Fibroblast of pulmonary artery (primary cell): Measurements from ENCODE around the gene URB2.
A peak's percentile ranks its signal among the peaks of the same experiment; 100 is the strongest.

ENCODE experiments used
- DNase-seq: peaks from one replicate; pipeline ENCODE4 v3.0.0-alpha.2; 2010; ENCODE audit warnings: low read depth
- H3K4me3 ChIP-seq: replicated peaks from 2 replicates; pipeline ENCODE4 v1.5.1; 2011; ENCODE audit warnings: low read depth, mild to moderate bottlenecking, control low read depth, low read length, moderate library complexity
- TF ChIP-seq, protein P1 (sequence below): IDR thresholded peaks from 2 replicates; pipeline ENCODE4 v1.5.1; 2011; ENCODE audit warnings: mild to moderate bottlenecking, control low read depth, low read length, inconsistent platforms; ENCODE audit errors: missing control alignments

URB2 gene

DNA sequence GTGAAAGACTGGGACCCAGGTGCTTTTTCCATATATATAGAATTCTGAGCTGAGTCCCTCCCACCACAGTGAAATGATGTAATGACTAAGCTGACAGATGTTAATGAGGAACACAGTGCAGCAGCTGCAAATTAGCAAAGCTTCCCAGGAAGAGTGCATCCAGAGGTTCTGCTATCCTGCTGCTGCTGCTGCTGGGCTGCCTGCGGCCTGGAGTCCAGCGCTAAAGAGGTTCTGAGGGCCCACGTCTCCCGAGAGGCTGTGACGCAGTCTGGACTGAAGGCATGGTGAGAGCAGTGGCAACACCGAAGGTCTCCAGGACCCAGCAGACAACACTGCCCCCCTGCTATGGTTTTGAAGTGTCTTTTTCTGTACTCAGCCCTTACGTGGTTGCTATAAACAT, 63.9 kb downstream of the URB2 start:
- no peak for DNase-seq
- TF ChIP-seq, protein P1, sequence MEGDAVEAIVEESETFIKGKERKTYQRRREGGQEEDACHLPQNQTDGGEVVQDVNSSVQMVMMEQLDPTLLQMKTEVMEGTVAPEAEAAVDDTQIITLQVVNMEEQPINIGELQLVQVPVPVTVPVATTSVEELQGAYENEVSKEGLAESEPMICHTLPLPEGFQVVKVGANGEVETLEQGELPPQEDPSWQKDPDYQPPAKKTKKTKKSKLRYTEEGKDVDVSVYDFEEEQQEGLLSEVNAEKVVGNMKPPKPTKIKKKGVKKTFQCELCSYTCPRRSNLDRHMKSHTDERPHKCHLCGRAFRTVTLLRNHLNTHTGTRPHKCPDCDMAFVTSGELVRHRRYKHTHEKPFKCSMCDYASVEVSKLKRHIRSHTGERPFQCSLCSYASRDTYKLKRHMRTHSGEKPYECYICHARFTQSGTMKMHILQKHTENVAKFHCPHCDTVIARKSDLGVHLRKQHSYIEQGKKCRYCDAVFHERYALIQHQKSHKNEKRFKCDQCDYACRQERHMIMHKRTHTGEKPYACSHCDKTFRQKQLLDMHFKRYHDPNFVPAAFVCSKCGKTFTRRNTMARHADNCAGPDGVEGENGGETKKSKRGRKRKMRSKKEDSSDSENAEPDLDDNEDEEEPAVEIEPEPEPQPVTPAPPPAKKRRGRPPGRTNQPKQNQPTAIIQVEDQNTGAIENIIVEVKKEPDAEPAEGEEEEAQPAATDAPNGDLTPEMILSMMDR: no peak
- no peak overlapping the region for H3K4me3 ChIP-seq

DNA sequence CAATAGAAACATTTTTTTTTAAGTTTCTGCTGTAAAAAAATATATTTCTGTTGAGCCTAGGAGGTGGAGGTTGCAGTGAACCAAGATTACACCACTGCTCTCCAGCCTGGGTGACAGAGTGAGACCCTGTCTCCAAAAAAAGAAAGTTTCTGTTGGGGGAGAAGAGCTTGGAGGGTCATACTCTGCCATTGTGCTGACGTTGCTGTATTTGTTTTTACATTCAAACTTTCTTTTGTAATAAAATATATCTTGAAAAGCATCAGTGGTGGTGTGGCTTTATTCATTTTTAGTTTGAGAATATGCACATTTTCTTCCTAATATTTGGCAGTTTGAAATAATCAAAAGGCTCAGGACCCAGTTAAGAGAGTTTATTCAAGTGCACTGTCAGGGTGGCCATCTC, 64.6 kb downstream of the URB2 start:
- DNase-seq: no peak
- TF ChIP-seq, protein P1: no peak
- H3K4me3 ChIP-seq: no peak overlapping the region

DNA sequence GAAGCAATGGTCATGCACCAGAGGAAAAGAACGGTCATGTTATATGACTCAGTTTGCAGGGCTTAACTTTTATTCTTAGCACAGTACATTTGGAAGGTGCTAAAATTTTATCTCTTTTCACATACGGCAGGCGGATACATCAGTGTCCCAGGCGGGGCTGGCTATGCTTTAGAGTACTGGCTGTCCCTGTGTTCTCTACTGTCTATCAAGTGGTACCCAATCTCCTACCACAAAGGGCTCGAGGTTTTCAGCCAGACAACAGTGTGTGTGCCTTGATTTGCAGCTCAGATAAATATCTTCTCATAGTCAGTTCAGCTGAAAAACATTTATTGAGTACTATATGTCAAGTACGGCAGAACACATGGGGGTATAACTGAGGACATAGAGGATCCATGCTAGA, 65.3 kb downstream of the URB2 start:
- no peak overlapping the region for H3K4me3 ChIP-seq
- TF ChIP-seq, protein P1: no peak
- DNase-seq: no peak

DNA sequence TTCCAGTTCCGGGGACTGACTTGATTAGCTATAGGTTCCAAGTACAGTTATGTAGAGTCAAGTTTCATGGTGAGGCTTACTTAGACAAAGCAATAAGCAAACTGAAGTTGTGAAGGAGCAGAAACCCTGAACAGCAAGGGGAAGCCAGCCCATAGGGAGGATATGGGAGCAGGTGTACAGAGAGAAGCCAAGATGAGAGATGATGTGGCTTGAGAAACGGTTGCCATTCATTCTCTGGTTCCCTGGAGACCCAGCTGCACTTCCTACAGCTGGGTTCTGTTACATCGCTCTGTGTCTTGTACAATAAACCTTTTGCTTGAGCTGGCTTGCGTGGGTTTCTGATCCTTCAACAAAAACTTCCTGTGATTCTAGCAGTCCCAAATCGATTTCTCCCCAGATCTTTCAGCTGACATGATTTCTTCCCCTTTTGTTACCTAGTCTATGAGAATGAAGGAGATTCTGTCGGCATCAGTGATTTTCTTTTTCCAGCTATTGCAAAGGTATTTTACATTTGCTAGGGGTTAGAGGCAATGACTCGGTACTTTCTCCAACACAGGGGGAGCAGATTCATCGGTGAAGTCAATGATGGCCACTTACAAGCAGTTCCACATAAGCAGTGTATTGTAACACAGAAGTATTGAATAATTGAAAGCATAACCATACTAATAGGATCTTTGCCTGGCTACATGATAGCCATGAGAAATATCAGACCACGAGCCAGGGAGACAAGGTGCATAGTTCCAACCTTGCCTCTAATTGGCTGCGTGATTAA, 67.3 kb downstream of the URB2 start:
- no peak overlapping the region for H3K4me3 ChIP-seq
- TF ChIP-seq, protein P1: no peak
- no peak for DNase-seq

DNA sequence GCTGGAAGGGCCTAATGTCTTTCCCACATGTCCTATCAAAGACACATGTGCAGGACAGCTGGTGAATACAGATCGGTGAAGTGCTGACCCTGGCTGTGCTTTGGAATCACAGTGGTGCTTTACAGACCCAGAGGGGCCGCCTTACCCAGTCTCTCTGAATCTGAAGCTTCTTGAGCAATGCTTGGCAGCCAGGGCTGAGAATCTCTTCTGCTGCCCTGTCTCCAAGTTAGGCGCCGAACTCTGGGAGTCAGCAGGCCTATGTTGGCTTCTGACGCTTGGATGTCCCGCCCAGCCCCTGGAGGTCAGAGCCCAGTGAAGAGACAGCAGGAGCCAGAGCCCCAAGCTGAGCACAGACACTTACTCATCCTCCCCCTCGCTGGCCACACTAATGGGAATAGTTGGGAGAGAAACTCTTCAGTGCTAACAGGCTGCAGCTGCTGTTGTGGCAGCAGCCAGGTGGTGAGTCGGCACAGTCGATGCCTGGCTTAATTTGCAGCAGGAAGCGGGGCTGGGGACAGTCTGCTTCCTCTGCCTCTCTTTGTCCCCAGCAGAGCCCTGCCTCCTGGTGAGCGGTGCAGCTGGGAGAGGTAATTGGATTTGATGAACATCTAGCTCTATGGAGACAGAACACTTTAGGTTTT, 68.1 kb downstream of the URB2 start:
- H3K4me3 ChIP-seq: no peak overlapping the region
- TF ChIP-seq, protein P1: no peak
- peak; percentile 63 for DNase-seq

DNA sequence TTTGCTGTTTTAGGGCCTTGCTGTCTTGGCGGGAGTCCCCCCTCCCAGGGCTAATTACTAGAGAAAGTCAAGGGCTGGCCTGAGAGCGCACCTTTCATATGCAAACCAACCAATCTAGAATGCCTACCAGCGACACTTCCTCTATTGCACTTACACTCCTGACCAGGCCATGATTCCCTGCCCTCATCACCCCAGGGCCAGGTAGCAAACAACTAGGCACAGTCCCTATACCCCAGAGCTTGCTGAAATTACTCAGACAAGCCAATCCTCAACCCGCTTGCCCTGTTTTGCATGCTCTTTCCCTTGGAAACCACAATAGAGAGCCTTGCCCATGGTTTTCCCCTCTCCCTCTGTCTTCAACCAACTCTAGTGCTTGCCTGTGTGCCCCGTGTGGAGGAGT, 70.3 kb downstream of the URB2 start:
- DNase-seq: no peak
- TF ChIP-seq, protein P1: no peak
- H3K4me3 ChIP-seq: no peak overlapping the region
